HUES48 (cell line): ENCODE results near the gene DDX1.

Source experiments
- H3K27ac ChIP-seq: one replicate; pipeline ENCODE4 v1.7.0; 2013; ENCODE audit warnings: low read depth, low read length, inconsistent platforms
- H3K27me3 ChIP-seq: 2 replicates; pipeline ENCODE4 v1.6.1; 2013; ENCODE audit warnings: mild to moderate bottlenecking, low read length; ENCODE audit not compliant: control insufficient read depth, insufficient read depth
- H3K36me3 ChIP-seq: 2 replicates; pipeline ENCODE4 v1.6.1; 2013; ENCODE audit warnings: low read length; ENCODE audit not compliant: control insufficient read depth, insufficient read depth
- H3K4me1 ChIP-seq: 2 replicates; pipeline ENCODE4 v1.6.1; 2013; ENCODE audit warnings: mild to moderate bottlenecking, low read length; ENCODE audit not compliant: control insufficient read depth, insufficient read depth
- H3K4me3 ChIP-seq: 2 replicates; pipeline ENCODE4 v1.5.1; 2013; ENCODE audit warnings: mild to moderate bottlenecking, low read depth, low read length
- H3K9ac ChIP-seq: 2 replicates; pipeline ENCODE4 v1.6.1; 2013; ENCODE audit warnings: mild to moderate bottlenecking, low read depth, low read length, moderate library complexity
- H3K9me3 ChIP-seq: 2 replicates; pipeline ENCODE4 v1.6.1; 2013; ENCODE audit warnings: low read length; ENCODE audit not compliant: control insufficient read depth, insufficient read depth

DDX1 gene

DNA sequence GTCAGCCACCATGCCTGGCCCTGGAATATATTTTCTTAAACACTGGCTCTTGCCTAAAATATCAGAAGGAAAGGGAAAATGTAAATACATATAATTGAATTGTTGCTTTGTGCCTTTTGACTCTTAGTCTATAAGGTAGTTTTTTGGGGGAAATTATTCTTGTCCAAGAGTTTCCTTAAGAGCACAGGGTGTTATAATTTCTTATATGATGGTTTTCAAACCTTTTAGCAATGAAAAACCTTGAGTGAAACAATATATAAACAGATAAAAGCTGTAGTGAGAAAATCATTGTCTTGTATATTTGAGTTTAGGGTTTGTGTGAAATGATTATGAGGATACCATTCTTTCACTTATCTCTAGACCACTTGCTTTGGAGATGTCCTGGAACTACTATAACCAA lies 40.2 kb downstream of the DDX1 start:
- Histone ChIP-seq H3K4me1 (no peaks in the 10 kb centered on the region), H3K9me3 (no peaks in the 10 kb centered on the region), H3K4me3 (no peak overlapping the region), H3K9ac (no peak overlapping the region), H3K27me3 (no peaks in the 10 kb centered on the region), H3K27ac (no peak overlapping the region), H3K36me3 (peaks cover 94% of the 10 kb centered on the region)

DNA sequence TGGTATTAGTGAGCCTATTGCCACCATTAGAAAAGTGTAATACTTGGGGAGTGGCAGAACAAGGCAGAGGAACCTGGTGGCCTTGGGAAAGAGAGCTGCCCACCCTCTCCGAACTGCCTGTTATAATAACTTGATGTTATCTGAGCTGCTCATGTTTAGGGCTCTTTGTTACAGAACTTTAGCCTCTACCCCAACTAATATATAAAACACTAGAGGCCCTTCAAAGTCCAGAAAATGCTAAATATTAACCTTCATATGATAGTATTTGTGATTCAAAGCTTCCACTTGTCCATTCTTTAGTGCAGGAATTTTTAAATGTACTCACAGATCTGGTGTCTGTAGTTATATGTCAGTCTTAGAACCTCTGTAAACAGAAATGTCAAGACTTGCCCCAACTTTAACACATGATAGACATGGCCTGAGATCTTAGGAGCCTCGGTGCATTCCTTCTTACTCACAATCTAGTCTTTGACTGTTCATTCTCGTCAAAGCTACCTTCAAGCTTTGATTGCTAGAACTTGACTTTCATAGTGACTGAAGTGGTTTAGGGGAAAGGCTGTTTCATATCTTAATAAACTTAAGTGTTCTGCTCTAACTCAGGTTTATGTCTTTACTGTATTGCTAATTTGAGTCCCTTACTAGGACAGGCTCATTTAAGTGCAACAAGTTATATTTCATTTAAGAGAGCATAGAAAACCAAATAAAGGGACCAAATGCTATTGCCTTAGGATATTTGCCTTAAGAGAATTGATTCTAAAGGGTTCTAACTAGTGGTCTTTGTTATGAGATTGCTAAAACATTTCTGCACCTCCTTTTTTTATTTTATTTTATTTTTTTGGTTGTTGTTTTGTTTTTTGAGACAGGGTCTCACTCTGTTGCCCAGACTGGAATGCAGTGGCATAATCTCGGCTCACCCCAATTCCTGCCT lies 41.6 kb downstream of the DDX1 start:
- H3K36me3 ChIP-seq, result peaks cover 86% of the 10 kb centered on the region
- no peak overlapping the region for H3K9ac ChIP-seq
- no peak overlapping the region for H3K4me3 ChIP-seq
- no peaks in the 10 kb centered on the region for H3K9me3 ChIP-seq
- H3K4me1 ChIP-seq, result peaks cover 2% of the 10 kb centered on the region; the same call in 1 of the 2 replicates
- no peak overlapping the region for H3K27ac ChIP-seq
- H3K27me3 ChIP-seq, result no peaks in the 10 kb centered on the region

DNA sequence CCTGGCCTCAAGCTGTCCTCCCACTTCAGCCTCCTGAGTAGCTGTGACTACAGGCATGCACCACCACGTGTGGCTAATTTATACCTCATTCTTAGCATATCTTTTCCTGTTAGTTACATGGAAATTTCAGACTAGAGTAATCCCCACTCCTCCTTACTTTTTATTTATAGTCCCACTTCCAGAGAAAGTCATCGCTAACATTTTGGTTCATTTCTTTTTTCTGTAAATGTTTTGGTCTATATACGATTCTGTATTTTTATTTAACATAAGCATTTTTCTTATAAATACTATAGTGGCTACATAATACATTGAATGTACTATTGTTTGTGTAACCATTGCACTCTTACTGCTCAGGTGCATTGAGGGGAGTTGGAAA lies 42.3 kb downstream of the DDX1 start:
- no peak overlapping the region for H3K9ac ChIP-seq
- H3K27me3 ChIP-seq, result no peaks in the 10 kb centered on the region
- no peaks in the 10 kb centered on the region for H3K9me3 ChIP-seq
- H3K4me3 ChIP-seq, result no peak overlapping the region
- peaks cover 84% of the 10 kb centered on the region for H3K36me3 ChIP-seq
- H3K4me1 ChIP-seq, result peaks cover 2% of the 10 kb centered on the region; the same call in 1 of the 2 replicates
- no peak overlapping the region for H3K27ac ChIP-seq

DNA sequence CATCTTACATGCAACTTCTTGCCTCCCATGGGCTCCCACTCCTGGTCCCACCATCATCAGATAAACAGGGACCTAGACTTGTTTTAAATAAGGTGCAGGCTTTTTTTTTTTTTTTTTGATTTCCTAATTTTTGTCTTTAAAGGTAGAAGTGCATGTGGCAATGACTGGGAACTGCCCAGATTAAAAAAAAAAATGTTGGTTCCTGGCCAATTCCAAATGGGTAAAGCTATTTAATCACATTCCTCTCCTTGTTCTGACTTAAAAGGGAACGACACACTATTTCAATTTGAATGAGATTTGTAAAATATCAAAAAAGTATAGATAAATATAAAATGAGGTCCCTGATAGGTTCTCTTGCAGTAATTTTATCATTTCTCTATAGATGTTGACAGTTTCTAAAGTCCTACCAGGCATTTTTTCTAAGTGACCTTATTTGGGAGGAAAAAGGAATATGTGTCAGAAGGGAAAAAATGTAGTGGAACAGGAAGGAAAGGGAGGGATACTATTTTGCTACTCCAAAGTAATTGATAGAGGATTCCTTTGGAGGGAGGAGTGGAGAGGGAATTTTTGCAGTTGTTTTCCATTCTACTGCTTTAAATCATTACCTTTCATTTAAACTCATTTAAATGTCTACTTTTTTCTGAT lies 43.3 kb downstream of the DDX1 start:
- H3K4me1 ChIP-seq, result peaks cover 2% of the 10 kb centered on the region; the same call in 1 of the 2 replicates
- H3K36me3 ChIP-seq, result peaks cover 74% of the 10 kb centered on the region
- H3K4me3 ChIP-seq, result no peak overlapping the region
- H3K9me3 ChIP-seq, result no peaks in the 10 kb centered on the region
- H3K27ac ChIP-seq, result no peak overlapping the region
- no peaks in the 10 kb centered on the region for H3K27me3 ChIP-seq
- no peak overlapping the region for H3K9ac ChIP-seq

GRCh38 chr2:15636972-15637785 lies 45.5 kb downstream of the DDX1 start:
- Histone ChIP-seq H3K27ac (peak overlapping the region; percentile 49), H3K36me3 (peaks cover 58% of the 10 kb centered on the region), H3K27me3 (no peaks in the 10 kb centered on the region), H3K4me3 (no peak overlapping the region), H3K9ac (no peak overlapping the region), H3K4me1 (peaks cover 2% of the 10 kb centered on the region; the same call in 1 of the 2 replicates), H3K9me3 (no peaks in the 10 kb centered on the region)

- Histone ChIP-seq H3K9me3 (no peaks in the 10 kb centered on the region), H3K9ac (no peak overlapping the region), H3K36me3 (peaks cover 43% of the 10 kb centered on the region), H3K4me1 (peaks cover 2% of the 10 kb centered on the region; the same call in 1 of the 2 replicates), H3K4me3 (no peak overlapping the region), H3K27ac (no peak overlapping the region), H3K27me3 (no peaks in the 10 kb centered on the region)
These were observed 47.1 kb downstream of the DDX1 start for GRCh38 chr2:15638720-15639119.

DNA sequence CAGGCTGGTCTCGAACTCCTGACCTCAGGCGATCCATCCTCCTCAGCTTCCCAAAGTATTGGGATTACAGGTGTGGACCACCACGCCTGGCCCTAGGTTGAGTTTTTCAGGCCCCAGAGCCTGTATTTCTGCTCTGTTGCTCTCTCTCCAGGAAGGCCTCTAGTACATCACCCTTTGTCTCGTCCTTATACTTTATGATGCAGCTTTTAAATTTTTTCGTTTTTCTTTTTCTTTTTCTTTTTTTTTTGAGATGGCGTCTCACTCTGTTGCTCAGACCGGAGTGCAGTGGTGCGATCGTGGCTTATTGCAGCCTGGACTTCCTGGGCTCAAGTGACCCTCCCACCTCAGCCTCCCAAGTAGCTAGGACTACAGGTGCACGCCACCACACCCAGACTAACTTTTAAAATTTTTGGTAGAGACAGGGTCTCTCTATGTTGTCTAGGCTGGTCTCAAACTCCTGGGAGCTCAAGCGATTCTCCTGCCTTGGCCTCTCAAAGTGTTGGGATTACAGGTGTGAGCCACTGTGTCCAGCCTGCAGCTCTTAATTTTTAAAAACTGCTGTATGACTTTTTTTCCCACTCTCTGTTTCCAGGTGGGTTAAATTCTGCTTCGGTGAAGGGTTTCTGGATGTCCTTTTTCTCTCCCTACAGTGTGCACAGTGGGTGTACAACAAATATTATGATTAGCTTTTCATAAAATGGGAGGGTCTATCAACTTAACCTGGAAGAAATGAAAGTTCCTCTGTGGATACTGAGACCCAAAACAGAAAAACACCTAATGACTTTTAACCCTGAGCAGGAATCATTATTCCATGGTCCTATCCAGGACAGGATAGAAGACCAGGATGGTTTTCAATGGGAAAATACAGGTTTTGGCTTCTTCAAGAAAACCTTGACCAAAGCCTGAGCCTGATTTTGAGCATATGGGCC lies 47.9 kb downstream of the DDX1 start:
- H3K9me3 ChIP-seq, result no peaks in the 10 kb centered on the region
- H3K4me3 ChIP-seq, result no peak overlapping the region
- H3K36me3 ChIP-seq, result peaks cover 34% of the 10 kb centered on the region
- H3K4me1 ChIP-seq, result peaks cover 2% of the 10 kb centered on the region; the same call in 1 of the 2 replicates
- no peak overlapping the region for H3K9ac ChIP-seq
- no peak overlapping the region for H3K27ac ChIP-seq
- H3K27me3 ChIP-seq, result no peaks in the 10 kb centered on the region

DNA sequence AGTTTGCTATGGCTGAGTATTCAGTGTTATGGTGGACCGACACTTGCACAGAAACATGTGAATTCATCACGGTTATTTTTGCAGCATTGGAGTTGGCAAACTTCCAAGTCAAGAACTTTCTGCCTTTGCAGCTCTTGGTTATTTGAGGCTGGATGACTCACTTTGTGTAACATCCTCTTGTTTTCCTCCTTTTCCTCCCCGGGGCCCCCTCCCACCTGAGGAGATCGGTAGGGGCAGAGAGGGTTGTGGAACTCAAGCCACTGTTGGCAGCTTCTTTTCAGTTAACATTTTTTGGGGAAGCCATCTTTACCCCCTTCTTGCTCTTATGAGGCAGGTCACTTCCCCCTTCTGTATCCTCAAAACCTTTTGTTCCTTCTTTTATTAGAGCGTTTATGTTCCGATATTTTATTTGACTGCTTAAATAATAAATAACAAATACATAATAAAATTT lies 48.6 kb downstream of the DDX1 start:
- Histone ChIP-seq H3K9me3 (no peaks in the 10 kb centered on the region), H3K36me3 (peaks cover 27% of the 10 kb centered on the region), H3K27ac (no peak overlapping the region), H3K4me3 (no peak overlapping the region), H3K9ac (no peak overlapping the region), H3K4me1 (peaks cover 2% of the 10 kb centered on the region; the same call in 1 of the 2 replicates), H3K27me3 (no peaks in the 10 kb centered on the region)

- no peak overlapping the region for H3K27ac ChIP-seq
- H3K9ac ChIP-seq, result no peak overlapping the region
- H3K4me1 ChIP-seq, result peaks cover 2% of the 10 kb centered on the region; the same call in 1 of the 2 replicates
- no peaks in the 10 kb centered on the region for H3K9me3 ChIP-seq
- peaks cover 22% of the 10 kb centered on the region for H3K36me3 ChIP-seq
- H3K4me3 ChIP-seq, result no peak overlapping the region
- no peaks in the 10 kb centered on the region for H3K27me3 ChIP-seq
These were observed 49.1 kb downstream of the DDX1 start for GRCh38 chr2:15640784-15641183.

- H3K4me3 ChIP-seq, result no peak overlapping the region
- no peak overlapping the region for H3K9ac ChIP-seq
- H3K4me1 ChIP-seq, result peaks cover 2% of the 10 kb centered on the region; the same call in 1 of the 2 replicates
- no peaks in the 10 kb centered on the region for H3K27me3 ChIP-seq
- peaks cover 16% of the 10 kb centered on the region; the same call in 1 of the 2 replicates for H3K36me3 ChIP-seq
- no peak overlapping the region for H3K27ac ChIP-seq
- no peaks in the 10 kb centered on the region for H3K9me3 ChIP-seq
These were observed 49.9 kb downstream of the DDX1 start for GRCh38 chr2:15641530-15641982.
